ENCODE data around the gene DHX34. TPM values are rescaled to one million over a fixed set of nuclear protein-coding genes. Genes with fewer than 3 reads are reported as not detected.

The DHX34 gene
- total RNA-seq, 1 donor from 2014 or later, result 20.0 TPM

- Mint-ChIP-seq H3K4me3 (no peak overlapping the region), H3K36me3 (ENCODE audit: low read depth) (no peaks in the 10 kb centered on the region), H3K4me1 (peaks cover 11% of the 10 kb centered on the region), H3K27ac (no peak overlapping the region), H3K27me3 (peaks cover 47% of the 10 kb centered on the region), H3K9me3 (no peaks in the 10 kb centered on the region)
- ChIA-PET CTCF (no interaction called here), POLR2A (no interaction called here)
- DNase-seq (no peak), ATAC-seq (ENCODE audit: low read depth) (no peak)
- TF ChIP-seq CTCF (IDR thresholded peaks at IDR 0.05), result no peak
- intact Hi-C loops (cut with micrococcal nuclease), result no loop called here
Measured at GRCh38 chr19:47413941-47414340, 64.8 kb downstream of the DHX34 start.

GRCh38 chr19:47414469-47414868 is 65.4 kb downstream of the DHX34 start:
- Mint-ChIP-seq H3K4me3 (no peak overlapping the region), H3K27ac (no peak overlapping the region), H3K4me1 (peaks cover 11% of the 10 kb centered on the region), H3K27me3 (peaks cover 42% of the 10 kb centered on the region), H3K9me3 (no peaks in the 10 kb centered on the region), H3K36me3 (ENCODE audit: low read depth) (no peaks in the 10 kb centered on the region)
- intact Hi-C loops (cut with micrococcal nuclease), result no loop called here
- ChIA-PET CTCF (no interaction called here), POLR2A (no interaction called here)
- ATAC-seq (ENCODE audit: low read depth), result no peak
- TF ChIP-seq CTCF (IDR thresholded peaks at IDR 0.05), result no peak
- DNase-seq, result no peak

- ChIA-PET POLR2A (no interaction called here), CTCF (no interaction called here)
- Mint-ChIP-seq H3K36me3 (ENCODE audit: low read depth) (no peaks in the 10 kb centered on the region), H3K27ac (no peak overlapping the region), H3K9me3 (no peaks in the 10 kb centered on the region), H3K4me1 (peaks cover 11% of the 10 kb centered on the region), H3K4me3 (no peak overlapping the region), H3K27me3 (peaks cover 52% of the 10 kb centered on the region)
- no peak for DNase-seq
- intact Hi-C loops (cut with micrococcal nuclease), result no loop called here
- ATAC-seq (ENCODE audit: low read depth), result no peak
- TF ChIP-seq CTCF (IDR thresholded peaks at IDR 0.05), result no peak
Measured at GRCh38 chr19:47415953-47416642, 67.0 kb downstream of the DHX34 start.

- no peak for ATAC-seq (ENCODE audit: low read depth)
- Mint-ChIP-seq H3K9me3 (no peaks in the 10 kb centered on the region), H3K27ac (no peak overlapping the region), H3K4me1 (peaks cover 14% of the 10 kb centered on the region), H3K36me3 (ENCODE audit: low read depth) (no peaks in the 10 kb centered on the region), H3K4me3 (no peak overlapping the region), H3K27me3 (peaks cover 57% of the 10 kb centered on the region)
- TF ChIP-seq CTCF (IDR thresholded peaks at IDR 0.05), result no peak
- intact Hi-C loops (cut with micrococcal nuclease), result no loop called here
- CTCF ChIA-PET, result no interaction called here
- POLR2A ChIA-PET, result no interaction called here
- DNase-seq, result no peak
Measured at GRCh38 chr19:47416643-47416985, 67.5 kb downstream of the DHX34 start.

GRCh38 chr19:47417107-47417745 is 68.1 kb downstream of the DHX34 start:
- Mint-ChIP-seq H3K27ac (no peak overlapping the region), H3K36me3 (ENCODE audit: low read depth) (no peaks in the 10 kb centered on the region), H3K9me3 (no peaks in the 10 kb centered on the region), H3K4me3 (no peak overlapping the region), H3K4me1 (peaks cover 14% of the 10 kb centered on the region), H3K27me3 (peaks cover 61% of the 10 kb centered on the region)
- DNase-seq, result no peak
- no peak for ATAC-seq (ENCODE audit: low read depth)
- POLR2A ChIA-PET, result no interaction called here
- intact Hi-C loops (cut with micrococcal nuclease), result no loop called here
- no peak for TF ChIP-seq CTCF (IDR thresholded peaks at IDR 0.05)
- CTCF ChIA-PET, result no interaction called here
